Muscle of leg (tissue), 11 donors: ENCODE measurements around the gene CASZ1. TPM values are rescaled to one million over a fixed set of nuclear protein-coding genes. Genes with fewer than 3 reads are reported as not detected.

Source experiments
- DNase-seq: peaks from one replicate; pipeline ENCODE4 v3.0.0; 2013
- H3K27ac ChIP-seq: one replicate; pipeline ENCODE4 v1.5.1; 2013; ENCODE audit warnings: mild to moderate bottlenecking, low read length, control low read depth
- H3K27me3 ChIP-seq: one replicate; pipeline ENCODE4 v1.6.1; 2013; ENCODE audit warnings: low read length; ENCODE audit not compliant: control insufficient read depth, insufficient read depth
- H3K36me3 ChIP-seq: one replicate; pipeline ENCODE4 v1.6.1; 2013; ENCODE audit warnings: low read length; ENCODE audit not compliant: control insufficient read depth, insufficient read depth
- H3K4me1 ChIP-seq: one replicate; pipeline ENCODE4 v1.6.1; 2013; ENCODE audit warnings: low read length; ENCODE audit not compliant: control insufficient read depth, insufficient read depth
- H3K4me3 ChIP-seq: one replicate; pipeline ENCODE4 v1.5.1; 2013; ENCODE audit warnings: low read length, control low read depth
- H3K9me3 ChIP-seq: replicated peaks from 2 replicates; pipeline ENCODE4 v1.6.1; 2013; ENCODE audit warnings: low read depth, low read length; ENCODE audit not compliant: control insufficient read depth
- WGBS: methylation state at CpG from one replicate; pipeline ENCODE4 v1.1.5; 2013; ENCODE audit warnings: missing lambda C conversion rate; ENCODE audit not compliant: insufficient coverage; 5-methylcytosine and 5-hydroxymethylcytosine counted together
- polyA plus RNA-seq, 8 donors: library from polyadenylated mRNA; unstranded; fragments of 120-200 nt; gene quantifications; one replicate each; pipeline versions ENCODE4 v1.2.1 to v1.2.3, GENCODE V29; 2013; ENCODE audit warnings: inconsistent platforms in 1 of 8, low replicate concordance in 1 of 8; ENCODE audit not compliant: insufficient read length in 8 of 8, insufficient read depth in 1 of 8
- total RNA-seq: library from RNA; stranded (reverse); fragments of 120-200 nt; gene quantifications from one replicate; pipeline ENCODE4 v1.2.4, GENCODE V29; 2013

CASZ1 gene
- total and polyA plus RNA-seq, 9 donors: 30.8 to 68.4 (median 45.3) TPM

DNA sequence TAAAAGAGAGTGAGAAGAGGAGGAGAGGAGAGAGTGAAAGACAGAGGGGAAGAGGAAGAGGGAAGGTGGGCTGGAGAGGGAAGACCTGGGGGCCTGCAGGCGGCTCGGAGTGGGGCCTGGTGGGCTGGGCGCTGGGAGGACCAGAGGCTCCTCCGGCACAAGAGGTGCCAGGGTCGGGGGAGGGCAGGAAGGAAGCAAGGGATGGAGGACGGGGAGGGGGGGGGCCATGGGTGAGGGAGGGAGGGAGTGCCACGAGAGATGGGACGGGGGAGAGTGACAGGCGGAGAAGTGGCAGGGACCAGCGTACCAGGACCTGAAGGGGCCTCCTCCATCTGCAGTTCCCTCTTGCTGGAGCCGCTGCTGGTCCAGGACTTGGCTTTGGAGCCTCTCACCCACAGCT, 87.7 kb downstream of the CASZ1 start:
- WGBS: 42% methylated on average over 8 of the region's 11 CpGs
- Histone ChIP-seq H3K36me3 (peaks cover 9% of the 10 kb centered on the region), H3K4me1 (peaks cover 23% of the 10 kb centered on the region), H3K27me3 (peaks cover 42% of the 10 kb centered on the region), H3K9me3 (no peaks in the 10 kb centered on the region), H3K27ac (no peak overlapping the region), H3K4me3 (no peak overlapping the region)
- no peak for DNase-seq

DNA sequence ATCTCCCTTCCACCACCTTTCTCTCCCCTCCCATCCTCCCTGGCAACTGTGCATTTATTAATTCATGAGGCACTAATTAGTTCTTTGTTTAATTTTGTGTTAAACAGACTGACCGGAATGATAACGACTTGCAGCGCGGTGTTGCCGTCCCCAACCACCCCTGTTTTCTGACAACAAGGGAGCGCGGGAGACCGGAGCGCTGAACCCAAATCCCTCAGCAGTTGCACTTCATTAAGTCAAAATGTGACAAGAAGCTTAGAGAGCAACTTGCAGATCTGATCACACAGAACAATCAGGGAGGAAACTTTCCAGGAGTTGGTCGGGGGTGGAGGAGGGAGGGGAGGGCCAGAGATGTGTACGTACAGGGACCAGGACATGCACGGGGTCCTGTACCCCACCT, 89.2 kb downstream of the CASZ1 start:
- Histone ChIP-seq H3K4me1 (peaks cover 19% of the 10 kb centered on the region), H3K9me3 (no peaks in the 10 kb centered on the region), H3K27me3 (peaks cover 37% of the 10 kb centered on the region), H3K27ac (no peak overlapping the region), H3K36me3 (peaks cover 6% of the 10 kb centered on the region), H3K4me3 (no peak overlapping the region)
- no peak for DNase-seq
- 80% methylated on average over 9 of the region's 12 CpGs for WGBS

DNA sequence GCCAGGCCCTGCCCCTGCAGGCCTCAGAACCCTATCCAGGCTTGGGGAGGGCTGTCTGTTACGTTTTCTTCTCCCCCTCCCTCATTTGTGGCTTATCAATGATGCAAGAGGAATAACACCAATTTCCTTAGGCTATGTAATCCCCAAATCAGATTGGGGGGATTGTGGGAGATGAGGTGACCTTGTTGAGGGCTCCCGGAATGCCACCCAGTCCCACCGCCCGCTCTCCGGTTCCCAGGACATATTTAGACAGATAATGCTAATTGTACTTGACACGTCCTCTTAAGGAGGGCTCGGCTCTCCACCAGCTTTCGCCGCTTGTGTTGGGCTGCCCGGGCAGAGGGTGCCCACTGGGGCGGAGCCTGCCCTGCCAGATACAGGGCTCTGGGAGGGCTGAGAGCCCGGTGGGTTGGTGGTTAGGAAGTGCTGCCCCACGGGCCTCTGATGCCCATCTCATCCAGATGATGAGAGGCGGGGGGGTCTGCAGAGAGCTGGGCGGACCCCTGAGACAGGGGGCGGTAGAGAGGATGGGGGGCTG, 90.0 kb downstream of the CASZ1 start:
- Histone ChIP-seq H3K4me3 (no peak overlapping the region), H3K4me1 (peaks cover 19% of the 10 kb centered on the region), H3K9me3 (no peaks in the 10 kb centered on the region), H3K36me3 (peaks cover 6% of the 10 kb centered on the region), H3K27me3 (peaks cover 43% of the 10 kb centered on the region), H3K27ac (no peak overlapping the region)
- DNase-seq: no peak
- WGBS: 77% methylated on average over 12 of the region's 16 CpGs

DNA sequence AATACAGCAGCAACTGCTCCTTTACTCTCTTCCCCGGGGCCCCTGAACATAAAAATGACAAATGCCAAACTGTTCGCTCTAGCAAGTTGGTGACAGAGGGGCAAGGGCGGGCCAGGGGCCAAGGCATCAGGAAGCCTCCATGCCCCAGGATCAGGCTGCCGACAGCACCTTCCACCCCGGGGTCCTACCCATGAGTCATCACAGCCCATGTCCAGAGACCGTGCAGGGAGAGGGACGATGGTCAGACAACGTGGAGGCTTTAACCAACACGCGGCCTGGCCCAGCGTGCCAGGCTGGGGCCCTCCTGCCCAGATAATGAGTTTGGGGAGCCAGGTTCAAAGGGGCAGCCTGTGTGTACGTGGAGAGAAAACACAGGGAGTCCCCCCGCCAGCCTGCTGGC, 90.5 kb downstream of the CASZ1 start:
- H3K27ac ChIP-seq: no peak overlapping the region
- H3K9me3 ChIP-seq: no peaks in the 10 kb centered on the region
- H3K27me3 ChIP-seq: peaks cover 46% of the 10 kb centered on the region
- no peak for DNase-seq
- 68% methylated on average over 7 of the region's 13 CpGs for WGBS
- H3K36me3 ChIP-seq: peaks cover 6% of the 10 kb centered on the region
- H3K4me1 ChIP-seq: peaks cover 19% of the 10 kb centered on the region
- no peak overlapping the region for H3K4me3 ChIP-seq

DNA sequence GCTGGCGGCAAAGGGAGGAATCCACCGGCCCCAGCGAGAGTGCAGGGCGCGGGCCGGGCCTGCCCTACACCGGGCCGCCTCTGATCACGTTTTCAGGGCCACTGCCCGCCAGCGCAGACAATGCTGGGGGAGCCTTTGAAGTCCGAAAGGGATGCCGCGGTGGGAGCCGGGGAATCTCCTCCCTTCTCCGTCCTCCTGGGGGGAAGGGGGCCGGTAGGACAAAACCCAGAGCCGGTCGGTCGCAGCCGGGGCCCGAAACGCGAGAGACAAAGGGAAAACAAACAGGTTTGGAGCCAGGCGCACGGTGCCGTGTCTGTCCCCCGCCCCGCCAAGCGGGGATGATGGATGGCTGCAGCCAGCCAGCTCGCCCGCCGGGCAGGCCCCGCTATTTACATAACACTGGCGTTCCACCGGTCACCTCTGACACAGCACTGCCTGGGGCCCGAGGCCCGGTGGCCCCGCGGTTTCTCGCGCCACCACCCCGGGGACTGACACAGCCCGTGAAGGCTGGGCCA, 92.0 kb downstream of the CASZ1 start:
- H3K4me1 ChIP-seq: peaks cover 9% of the 10 kb centered on the region
- no peak overlapping the region for H3K27ac ChIP-seq
- H3K27me3 ChIP-seq: peaks cover 46% of the 10 kb centered on the region
- H3K36me3 ChIP-seq: peaks cover 6% of the 10 kb centered on the region
- DNase-seq: no peak
- 20% methylated on average over 38 of the region's 44 CpGs for WGBS
- no peaks in the 10 kb centered on the region for H3K9me3 ChIP-seq
- no peak overlapping the region for H3K4me3 ChIP-seq

DNA sequence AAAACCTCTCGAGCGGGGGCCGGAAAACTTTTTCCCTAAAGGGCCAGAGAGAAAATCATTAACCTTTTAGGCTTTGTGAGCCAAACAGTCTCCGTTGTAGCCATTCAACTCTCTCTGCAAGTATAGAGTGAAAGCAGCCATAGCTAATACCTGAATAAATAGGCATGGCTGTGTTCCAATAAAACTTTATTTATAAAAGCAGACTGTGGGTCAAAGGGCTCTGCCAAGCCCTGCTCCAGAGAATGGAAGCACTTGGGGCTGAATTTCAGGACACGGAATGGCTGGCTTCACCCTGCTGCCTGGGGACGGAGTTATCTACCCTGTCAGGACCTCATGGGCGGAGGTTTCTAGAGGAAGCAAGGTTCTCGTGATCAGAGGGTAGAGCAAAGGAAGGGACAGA, 92.7 kb downstream of the CASZ1 start:
- H3K4me1 ChIP-seq: peaks cover 4% of the 10 kb centered on the region
- no peaks in the 10 kb centered on the region for H3K9me3 ChIP-seq
- no peak for DNase-seq
- H3K27me3 ChIP-seq: peaks cover 46% of the 10 kb centered on the region
- peaks cover 6% of the 10 kb centered on the region for H3K36me3 ChIP-seq
- WGBS: 88% methylated on average over 4 of the region's 8 CpGs
- H3K4me3 ChIP-seq: no peak overlapping the region
- H3K27ac ChIP-seq: no peak overlapping the region

DNA sequence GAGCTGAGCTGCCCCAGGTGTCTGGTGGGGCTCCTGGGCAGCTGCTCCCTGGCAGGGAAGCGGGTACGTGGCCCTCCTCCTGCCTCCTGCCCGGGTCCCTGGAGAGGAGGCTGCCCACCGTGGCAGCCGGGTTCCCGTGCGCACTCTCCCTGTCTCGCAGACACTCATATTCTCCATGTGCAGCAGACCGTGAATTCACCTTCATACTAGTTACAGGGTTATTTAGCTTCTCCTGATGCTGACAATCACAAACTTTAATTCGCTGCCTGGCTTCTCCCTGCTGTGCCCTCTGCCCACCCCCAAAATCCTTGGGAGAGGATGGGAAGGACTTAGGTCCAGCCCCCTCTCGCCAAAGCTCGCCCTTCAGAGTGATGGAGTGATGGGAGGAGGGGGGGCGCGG, 95.3 kb downstream of the CASZ1 start:
- Histone ChIP-seq H3K4me3 (no peak overlapping the region), H3K9me3 (no peaks in the 10 kb centered on the region), H3K4me1 (peaks cover 6% of the 10 kb centered on the region), H3K27me3 (peaks cover 38% of the 10 kb centered on the region), H3K36me3 (peaks cover 4% of the 10 kb centered on the region), H3K27ac (no peak overlapping the region)
- WGBS: 80% methylated on average over 9 of the region's 14 CpGs
- no peak for DNase-seq

DNA sequence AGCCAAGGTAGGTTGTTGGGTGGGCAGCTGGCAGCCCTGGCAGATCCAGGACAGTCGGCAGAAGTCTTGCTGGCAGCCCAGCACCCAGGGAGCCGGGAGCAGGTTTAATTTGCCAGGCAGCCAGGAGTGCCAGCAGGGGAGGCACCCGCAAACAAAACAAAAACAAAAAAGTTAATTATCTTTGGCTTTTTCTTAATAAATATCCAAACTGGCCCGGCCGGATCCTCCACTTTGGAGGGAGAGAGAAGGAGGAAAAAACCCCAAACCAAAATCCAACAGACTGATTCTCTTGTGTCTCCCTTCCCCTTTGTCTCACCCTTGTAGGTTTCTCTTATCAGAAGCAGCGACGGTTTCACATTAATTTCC, 97.0 kb downstream of the CASZ1 start:
- H3K36me3 ChIP-seq: peaks cover 4% of the 10 kb centered on the region
- no peak overlapping the region for H3K27ac ChIP-seq
- DNase-seq: no peak
- WGBS: 80% methylated on average over 2 of the region's 7 CpGs
- H3K4me1 ChIP-seq: peaks cover 16% of the 10 kb centered on the region
- H3K4me3 ChIP-seq: no peak overlapping the region
- H3K9me3 ChIP-seq: no peaks in the 10 kb centered on the region
- peaks cover 28% of the 10 kb centered on the region for H3K27me3 ChIP-seq

DNA sequence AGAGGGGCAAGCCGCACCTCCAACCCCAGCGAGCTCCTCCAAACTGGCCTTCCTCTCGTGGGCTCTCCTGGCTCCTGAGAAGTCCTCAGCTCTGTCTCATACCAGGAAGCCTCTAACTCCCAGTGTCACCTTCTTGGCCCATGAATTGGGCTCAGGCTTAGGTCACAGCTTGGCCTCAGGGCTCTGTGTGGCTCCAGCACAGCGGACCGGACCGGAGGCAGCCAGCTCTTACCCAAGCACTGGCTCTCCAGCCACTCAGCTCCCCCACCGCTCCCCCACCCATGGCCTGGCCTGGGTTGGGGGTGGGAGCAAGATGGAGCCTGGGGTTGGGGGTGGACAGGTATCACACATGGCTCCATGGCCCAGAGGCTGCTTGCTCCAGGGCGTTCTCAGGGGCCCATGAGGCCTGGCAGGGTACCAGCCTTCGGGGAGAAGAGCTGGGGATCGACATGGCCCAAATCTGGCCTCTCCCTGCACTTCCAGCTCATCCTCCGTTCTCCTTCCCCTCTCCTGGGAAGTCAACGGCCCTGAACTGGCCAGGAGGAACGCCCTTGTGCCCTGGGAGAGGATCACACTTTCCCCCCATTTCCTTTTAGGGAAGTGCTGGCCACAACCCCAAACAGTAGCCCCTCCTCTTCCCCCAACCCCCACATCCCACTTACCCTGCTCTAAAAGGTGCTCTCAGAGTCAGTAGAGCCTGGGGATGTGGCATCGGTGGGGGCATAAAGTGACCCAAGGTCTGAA, 97.5 kb downstream of the CASZ1 start:
- Histone ChIP-seq H3K4me3 (no peak overlapping the region), H3K27ac (no peak overlapping the region), H3K27me3 (peaks cover 22% of the 10 kb centered on the region), H3K9me3 (no peaks in the 10 kb centered on the region), H3K4me1 (peaks cover 16% of the 10 kb centered on the region), H3K36me3 (peaks cover 2% of the 10 kb centered on the region)
- WGBS: 46% methylated on average over 9 of the region's 14 CpGs
- no peak for DNase-seq

DNA sequence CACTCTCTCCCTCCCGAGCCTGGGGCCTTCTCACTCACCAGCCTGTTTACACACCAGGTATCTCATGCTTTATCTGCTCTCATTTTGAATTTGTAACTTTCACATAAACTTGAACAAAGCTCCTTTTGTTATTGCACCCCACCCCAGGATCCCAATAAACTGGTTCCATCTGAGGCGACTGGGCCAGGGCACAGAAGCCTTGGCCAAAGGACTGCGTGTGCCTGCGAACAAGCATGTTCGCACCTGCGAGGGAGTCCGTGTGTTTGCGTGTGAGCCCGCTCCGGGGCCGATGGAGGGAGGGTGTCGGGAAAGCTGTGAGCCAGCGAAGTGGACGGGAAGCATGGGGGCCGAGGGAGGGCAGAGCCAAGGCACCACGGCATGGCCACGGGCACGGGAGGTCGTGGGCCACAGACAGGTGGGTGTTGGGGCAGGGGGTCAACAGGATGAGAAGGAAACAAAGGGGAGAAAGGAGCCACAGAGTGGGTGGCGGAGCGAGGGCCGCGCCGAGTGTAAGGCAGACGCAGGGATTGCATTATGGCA, 98.8 kb downstream of the CASZ1 start:
- 87% methylated on average over 25 of the region's 25 CpGs for WGBS
- H3K4me1 ChIP-seq: peaks cover 24% of the 10 kb centered on the region
- H3K27me3 ChIP-seq: peaks cover 19% of the 10 kb centered on the region
- no peak overlapping the region for H3K27ac ChIP-seq
- no peaks in the 10 kb centered on the region for H3K36me3 ChIP-seq
- no peaks in the 10 kb centered on the region for H3K9me3 ChIP-seq
- no peak overlapping the region for H3K4me3 ChIP-seq
- DNase-seq: no peak
